Neural progenitor cell (in vitro differentiated cells): ENCODE measurements around the gene SMG6.

Experiments
- EZH2 ChIP-seq: fragments of 200-600 bp; sonication (generic); IDR thresholded peaks from 2 replicates; pipeline ENCODE4 v1.6.1; 2017; ENCODE audit warnings: antibody characterized with exemption, mild to moderate bottlenecking, moderate library complexity
- EZH2phosphoT487 ChIP-seq: fragments of 200-600 bp; sonication (generic); IDR thresholded peaks from 2 replicates; pipeline ENCODE4 v1.6.1; 2017; ENCODE audit warnings: antibody characterized with exemption
- TF ChIP-seq, protein P1 (sequence below): fragments of 200-600 bp; sonication (generic); IDR thresholded peaks from 2 replicates; pipeline ENCODE4 v1.5.1; 2017; ENCODE audit warnings: antibody characterized with exemption, mild to moderate bottlenecking

DNA sequence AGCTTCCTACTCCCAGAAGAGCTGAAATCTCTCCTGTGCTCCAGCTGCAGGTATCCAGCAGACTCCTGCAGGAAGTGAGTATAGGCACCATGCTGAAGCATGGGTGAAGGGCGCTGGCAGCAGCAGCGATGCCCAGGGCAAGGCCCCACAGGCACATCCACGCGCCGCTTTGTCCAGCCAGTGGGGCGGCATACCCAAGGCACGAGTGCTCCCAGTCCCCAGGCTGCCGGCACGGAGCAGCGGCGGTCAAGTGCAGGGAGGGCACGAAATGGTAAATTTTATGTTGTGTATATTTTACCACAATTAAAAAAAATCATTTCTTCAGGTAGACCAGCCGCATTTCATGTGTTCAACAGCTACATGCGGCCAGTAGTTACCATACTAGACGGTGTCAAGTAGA lies 175.6 kb downstream of the SMG6 start:
- TF ChIP-seq, protein P1, sequence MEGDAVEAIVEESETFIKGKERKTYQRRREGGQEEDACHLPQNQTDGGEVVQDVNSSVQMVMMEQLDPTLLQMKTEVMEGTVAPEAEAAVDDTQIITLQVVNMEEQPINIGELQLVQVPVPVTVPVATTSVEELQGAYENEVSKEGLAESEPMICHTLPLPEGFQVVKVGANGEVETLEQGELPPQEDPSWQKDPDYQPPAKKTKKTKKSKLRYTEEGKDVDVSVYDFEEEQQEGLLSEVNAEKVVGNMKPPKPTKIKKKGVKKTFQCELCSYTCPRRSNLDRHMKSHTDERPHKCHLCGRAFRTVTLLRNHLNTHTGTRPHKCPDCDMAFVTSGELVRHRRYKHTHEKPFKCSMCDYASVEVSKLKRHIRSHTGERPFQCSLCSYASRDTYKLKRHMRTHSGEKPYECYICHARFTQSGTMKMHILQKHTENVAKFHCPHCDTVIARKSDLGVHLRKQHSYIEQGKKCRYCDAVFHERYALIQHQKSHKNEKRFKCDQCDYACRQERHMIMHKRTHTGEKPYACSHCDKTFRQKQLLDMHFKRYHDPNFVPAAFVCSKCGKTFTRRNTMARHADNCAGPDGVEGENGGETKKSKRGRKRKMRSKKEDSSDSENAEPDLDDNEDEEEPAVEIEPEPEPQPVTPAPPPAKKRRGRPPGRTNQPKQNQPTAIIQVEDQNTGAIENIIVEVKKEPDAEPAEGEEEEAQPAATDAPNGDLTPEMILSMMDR: no peak
- no peak for TF ChIP-seq EZH2
- no peak for TF ChIP-seq EZH2phosphoT487
